DOHH2 (cell line): ENCODE results near the gene CCNL1.

Experiments
- CTCF ChIP-seq: fragments of 200-600 bp; sonication (generic); IDR thresholded peaks from one replicate; pipeline ENCODE4 v1.5.1; 2014; ENCODE audit warnings: antibody characterized with exemption, mild to moderate bottlenecking, low read depth, low read length; ENCODE audit not compliant: poor library complexity, severe bottlenecking
- EZH2phosphoT487 ChIP-seq: fragments of 200-600 bp; sonication (generic); IDR thresholded peaks from 2 replicates; pipeline ENCODE4 v1.6.1; 2017; ENCODE audit warnings: borderline replicate concordance, mild to moderate bottlenecking, antibody characterized with exemption, low read length, moderate library complexity, mixed read lengths

- no peak for TF ChIP-seq CTCF
- TF ChIP-seq EZH2phosphoT487 = no peak
These were observed 27.0 kb downstream of the CCNL1 start for GRCh38 chr3:157132936-157133335.
